ENCODE measurements around the gene ASTE1.

- no peak for TF ChIP-seq EZH2 (IDR thresholded peaks at IDR 0.05; ENCODE audit: borderline replicate concordance, insufficient read depth, low read length, poor library complexity, severe bottlenecking)
- no peak for TF ChIP-seq CTCF (IDR thresholded peaks at IDR 0.05; ENCODE audit: poor library complexity, severe bottlenecking)
- TF ChIP-seq, protein P1, sequence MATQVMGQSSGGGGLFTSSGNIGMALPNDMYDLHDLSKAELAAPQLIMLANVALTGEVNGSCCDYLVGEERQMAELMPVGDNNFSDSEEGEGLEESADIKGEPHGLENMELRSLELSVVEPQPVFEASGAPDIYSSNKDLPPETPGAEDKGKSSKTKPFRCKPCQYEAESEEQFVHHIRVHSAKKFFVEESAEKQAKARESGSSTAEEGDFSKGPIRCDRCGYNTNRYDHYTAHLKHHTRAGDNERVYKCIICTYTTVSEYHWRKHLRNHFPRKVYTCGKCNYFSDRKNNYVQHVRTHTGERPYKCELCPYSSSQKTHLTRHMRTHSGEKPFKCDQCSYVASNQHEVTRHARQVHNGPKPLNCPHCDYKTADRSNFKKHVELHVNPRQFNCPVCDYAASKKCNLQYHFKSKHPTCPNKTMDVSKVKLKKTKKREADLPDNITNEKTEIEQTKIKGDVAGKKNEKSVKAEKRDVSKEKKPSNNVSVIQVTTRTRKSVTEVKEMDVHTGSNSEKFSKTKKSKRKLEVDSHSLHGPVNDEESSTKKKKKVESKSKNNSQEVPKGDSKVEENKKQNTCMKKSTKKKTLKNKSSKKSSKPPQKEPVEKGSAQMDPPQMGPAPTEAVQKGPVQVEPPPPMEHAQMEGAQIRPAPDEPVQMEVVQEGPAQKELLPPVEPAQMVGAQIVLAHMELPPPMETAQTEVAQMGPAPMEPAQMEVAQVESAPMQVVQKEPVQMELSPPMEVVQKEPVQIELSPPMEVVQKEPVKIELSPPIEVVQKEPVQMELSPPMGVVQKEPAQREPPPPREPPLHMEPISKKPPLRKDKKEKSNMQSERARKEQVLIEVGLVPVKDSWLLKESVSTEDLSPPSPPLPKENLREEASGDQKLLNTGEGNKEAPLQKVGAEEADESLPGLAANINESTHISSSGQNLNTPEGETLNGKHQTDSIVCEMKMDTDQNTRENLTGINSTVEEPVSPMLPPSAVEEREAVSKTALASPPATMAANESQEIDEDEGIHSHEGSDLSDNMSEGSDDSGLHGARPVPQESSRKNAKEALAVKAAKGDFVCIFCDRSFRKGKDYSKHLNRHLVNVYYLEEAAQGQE (IDR thresholded peaks at IDR 0.05; ENCODE audit: borderline replicate concordance): no peak
Observed at GRCh38 chr3:131048030-131048429, 21.4 kb upstream of the ASTE1 start.

All from neural cell (in vitro differentiated cells).